CD4-positive, alpha-beta T cell treated with Interleukin-10 for 1 hour (primary cell): ENCODE results near the gene IL21.

Experiments
- DNase-seq: peaks from one replicate; pipeline ENCODE4 v3.0.0-alpha.2; 2020

IL21 gene

GRCh38 chr4:122632396-122633143 lies 11.7 kb upstream of the IL21 start:
- DNase-seq = peak; percentile 27

GRCh38 chr4:122625156-122625555 lies 4.3 kb upstream of the IL21 start:
- no peak for DNase-seq

GRCh38 chr4:122624205-122624604 lies 3.3 kb upstream of the IL21 start:
- DNase-seq = no peak

- DNase-seq = no peak
Observed at GRCh38 chr4:122623637-122624166, 2.8 kb upstream of the IL21 start.

GRCh38 chr4:122622400-122622799 lies 1.5 kb upstream of the IL21 start:
- DNase-seq = no peak

GRCh38 chr4:122619611-122620010 lies 1.3 kb downstream of the IL21 start:
- DNase-seq = no peak

- no peak for DNase-seq
Observed at GRCh38 chr4:122617597-122618593, 3.0 kb downstream of the IL21 start.

GRCh38 chr4:122616915-122617596 lies 3.8 kb downstream of the IL21 start:
- DNase-seq = no peak

- no peak for DNase-seq
Observed at GRCh38 chr4:122614621-122615020, 6.2 kb downstream of the IL21 start.

GRCh38 chr4:122612540-122612939 lies 8.3 kb downstream of the IL21 start:
- no peak for DNase-seq

- no peak for DNase-seq
Observed at GRCh38 chr4:122606364-122607043, 14.4 kb downstream of the IL21 start.

GRCh38 chr4:122604146-122604545 lies 16.7 kb downstream of the IL21 start:
- no peak for DNase-seq

GRCh38 chr4:122603156-122603574 lies 17.7 kb downstream of the IL21 start:
- DNase-seq = no peak

GRCh38 chr4:122602277-122603142 lies 18.4 kb downstream of the IL21 start:
- DNase-seq = peak; percentile 29

GRCh38 chr4:122591196-122591595 lies 29.7 kb downstream of the IL21 start:
- no peak for DNase-seq

GRCh38 chr4:122588453-122589238 lies 32.2 kb downstream of the IL21 start:
- no peak for DNase-seq

GRCh38 chr4:122584519-122584918 lies 36.3 kb downstream of the IL21 start:
- peak; percentile 6 for DNase-seq

GRCh38 chr4:122583906-122584305 lies 37.0 kb downstream of the IL21 start:
- no peak for DNase-seq

GRCh38 chr4:122577808-122578781 lies 42.8 kb downstream of the IL21 start:
- peak; percentile 76 for DNase-seq
